Fibroblast of lung (primary cell): ENCODE measurements around the gene GPAM. TPM values are rescaled to one million over a fixed set of nuclear protein-coding genes. Genes with fewer than 3 reads are reported as not detected.

Source experiments
- DNase-seq, 2 donors: peaks; one replicate each; pipeline versions ENCODE4 v3.0.0 to v3.0.0-alpha.2; 2010; ENCODE audit warnings: low read depth in 2 of 2
- H2AFZ ChIP-seq: 2 replicates; pipeline ENCODE4 v1.5.1; 2012; ENCODE audit warnings: low read length, control low read depth, inconsistent platforms
- H3K27ac ChIP-seq: 2 replicates; pipeline ENCODE4 v1.5.1; 2011; ENCODE audit warnings: low read length, control low read depth; ENCODE audit not compliant: insufficient read depth
- H3K27me3 ChIP-seq: 2 replicates; pipeline ENCODE4 v1.5.1; 2011; ENCODE audit warnings: mild to moderate bottlenecking, low read length; ENCODE audit not compliant: control insufficient read depth, insufficient read depth
- H3K36me3 ChIP-seq: 2 replicates; pipeline ENCODE4 v1.5.1; 2011; ENCODE audit warnings: low read length; ENCODE audit not compliant: control insufficient read depth, insufficient read depth
- H3K4me1 ChIP-seq: 2 replicates; pipeline ENCODE4 v1.5.1; 2011; ENCODE audit warnings: low read length; ENCODE audit not compliant: control insufficient read depth, insufficient read depth; ENCODE audit errors: extremely low read depth
- H3K4me2 ChIP-seq: 2 replicates; pipeline ENCODE4 v1.5.1; 2011; ENCODE audit warnings: low read length, control low read depth; ENCODE audit not compliant: insufficient read depth; ENCODE audit errors: extremely low read depth
- H3K4me3 ChIP-seq, 4 experiments: fragments of 200-600 bp in 1 of 4; sonication (generic) in 1 of 4; replicated peaks in 1 of 4; 2 replicates each; pipeline ENCODE4 v1.5.1; 2011 to 2016; ENCODE audit warnings: low read length in 4 of 4, low read depth in 3 of 4, mild to moderate bottlenecking in 3 of 4, control low read depth in 2 of 4, inconsistent platforms in 1 of 4, mixed read lengths in 1 of 4; ENCODE audit not compliant: insufficient read depth in 1 of 4; ENCODE audit errors: control extremely low read depth in 1 of 4
- H3K79me2 ChIP-seq: 2 replicates; pipeline ENCODE4 v1.5.1; 2012; ENCODE audit warnings: mild to moderate bottlenecking, low read length, inconsistent platforms; ENCODE audit not compliant: control insufficient read depth, insufficient read depth
- H3K9ac ChIP-seq: 2 replicates; pipeline ENCODE4 v1.5.1; 2011; ENCODE audit warnings: mild to moderate bottlenecking, low read length, control low read depth; ENCODE audit not compliant: insufficient read depth
- H3K9me3 ChIP-seq: 2 replicates; pipeline ENCODE4 v1.5.1; 2012; ENCODE audit warnings: low read depth, low read length; ENCODE audit not compliant: control insufficient read depth, insufficient read depth
- H4K20me1 ChIP-seq: 2 replicates; pipeline ENCODE4 v1.5.1; 2011; ENCODE audit warnings: low read length; ENCODE audit not compliant: control insufficient read depth, insufficient read depth; ENCODE audit errors: extremely low read depth
- CTCF ChIP-seq, 2 donors: IDR thresholded peaks in 1 of 2; conservative IDR thresholded peaks in 1 of 2; 1 replicate in 1 of 2; 2 replicates in 1 of 2; pipeline ENCODE4 v1.5.1; 2011 to 2012; ENCODE audit warnings: low read length in 2 of 2, control low read depth in 1 of 2, inconsistent platforms in 1 of 2, low read depth in 1 of 2, mild to moderate bottlenecking in 1 of 2
- EZH2 ChIP-seq: IDR thresholded peaks from 2 replicates; pipeline ENCODE4 v1.5.1; 2012; ENCODE audit warnings: low read length, control low read depth, mild to moderate bottlenecking; ENCODE audit errors: missing control alignments
- polyA plus RNA-seq, 2 donors: library from polyadenylated mRNA; depleted of rRNA in 1 of 2; stranded (reverse) in 1 of 2; unstranded in 1 of 2; fragments of >200 nt; gene quantifications; 2 replicates each; pipeline ENCODE4 v1.2.1, GENCODE V29; 2011 to 2012; ENCODE audit warnings: missing spikeins in 1 of 2
- total RNA-seq: library from RNA; depleted of rRNA; stranded (reverse); fragments of >200 nt; gene quantifications from 2 replicates; pipeline ENCODE4 v1.2.1, GENCODE V29; 2014

The GPAM gene
- total and polyA plus RNA-seq, 2 donors (not counting 1 experiment from before 2014, with no cell fraction given), result 10.1 to 17.0 TPM

- DNase-seq, result no peak
- Histone ChIP-seq H2AFZ (no peak overlapping the region), H3K27me3 (no peaks in the 10 kb centered on the region), H3K4me3 (no peak overlapping the region), H3K4me1 (no peaks in the 10 kb centered on the region), H3K79me2 (no peaks in the 10 kb centered on the region), H3K36me3 (no peaks in the 10 kb centered on the region), H3K4me2 (no peak overlapping the region), H4K20me1 (no peaks in the 10 kb centered on the region), H3K9me3 (no peaks in the 10 kb centered on the region), H3K27ac (no peak overlapping the region), H3K9ac (no peak overlapping the region)
- no peak for TF ChIP-seq EZH2
- no peak for TF ChIP-seq CTCF (conservative IDR thresholded peaks at IDR 0.05 in 1 of 2, IDR thresholded peaks at IDR 0.05 in 1 of 2; ENCODE audit: low read depth in 1 of 2, low read length in 2 of 2)
These were observed 31.8 kb upstream of the GPAM start for GRCh38 chr10:112215342-112215774.

- no peak for DNase-seq
- Histone ChIP-seq H3K4me1 (no peaks in the 10 kb centered on the region), H2AFZ (no peak overlapping the region), H3K9ac (no peak overlapping the region), H3K4me3 (no peak overlapping the region), H3K36me3 (no peaks in the 10 kb centered on the region), H3K79me2 (no peaks in the 10 kb centered on the region), H3K4me2 (no peak overlapping the region), H3K9me3 (no peaks in the 10 kb centered on the region), H3K27me3 (no peaks in the 10 kb centered on the region), H3K27ac (no peak overlapping the region), H4K20me1 (no peaks in the 10 kb centered on the region)
- no peak for TF ChIP-seq EZH2
- no peak for TF ChIP-seq CTCF (conservative IDR thresholded peaks at IDR 0.05 in 1 of 2, IDR thresholded peaks at IDR 0.05 in 1 of 2; ENCODE audit: low read depth in 1 of 2, low read length in 2 of 2)
These were observed 30.8 kb upstream of the GPAM start for GRCh38 chr10:112214298-112214926.

- H3K4me1 ChIP-seq, result no peaks in the 10 kb centered on the region
- DNase-seq, result no peak
- H3K4me3 ChIP-seq, result no peak overlapping the region
- no peaks in the 10 kb centered on the region for H3K36me3 ChIP-seq
- no peak overlapping the region for H3K9ac ChIP-seq
- no peaks in the 10 kb centered on the region for H4K20me1 ChIP-seq
- H3K27me3 ChIP-seq, result no peaks in the 10 kb centered on the region
- H3K27ac ChIP-seq, result no peak overlapping the region
- H2AFZ ChIP-seq, result no peak overlapping the region
- no peaks in the 10 kb centered on the region for H3K79me2 ChIP-seq
- TF ChIP-seq CTCF (conservative IDR thresholded peaks at IDR 0.05 in 1 of 2, IDR thresholded peaks at IDR 0.05 in 1 of 2; ENCODE audit: low read depth in 1 of 2, low read length in 2 of 2) (no peak), EZH2 (no peak)
- no peak overlapping the region for H3K4me2 ChIP-seq
- no peaks in the 10 kb centered on the region for H3K9me3 ChIP-seq
These were observed 30.3 kb upstream of the GPAM start for GRCh38 chr10:112213836-112214235.
